ENCODE results near the gene CDCA4.

- no peak for TF ChIP-seq MYC (IDR thresholded peaks at IDR 0.05; ENCODE audit: low read depth, low read length)
- no peak for TF ChIP-seq POLR2A (IDR thresholded peaks at IDR 0.05; ENCODE audit: extremely low read depth, insufficient read length)
- no peak for TF ChIP-seq CTCF (IDR thresholded peaks at IDR 0.05; ENCODE audit: low read depth, low read length)
- TF ChIP-seq MAX (IDR thresholded peaks at IDR 0.05; ENCODE audit: low read depth, low read length), result no peak
These were observed 47.8 kb downstream of the CDCA4 start for GRCh38 chr14:104973135-104973384.

Measured in NB4 (cell line).